ENCODE data around the gene FIP1L1.
"Not testable (repeated sequence)": the region's sequence is repeated elsewhere in the genome, so short reads cannot be mapped to it uniquely, and the experiment has no call there.

Gene FIP1L1, protein sequence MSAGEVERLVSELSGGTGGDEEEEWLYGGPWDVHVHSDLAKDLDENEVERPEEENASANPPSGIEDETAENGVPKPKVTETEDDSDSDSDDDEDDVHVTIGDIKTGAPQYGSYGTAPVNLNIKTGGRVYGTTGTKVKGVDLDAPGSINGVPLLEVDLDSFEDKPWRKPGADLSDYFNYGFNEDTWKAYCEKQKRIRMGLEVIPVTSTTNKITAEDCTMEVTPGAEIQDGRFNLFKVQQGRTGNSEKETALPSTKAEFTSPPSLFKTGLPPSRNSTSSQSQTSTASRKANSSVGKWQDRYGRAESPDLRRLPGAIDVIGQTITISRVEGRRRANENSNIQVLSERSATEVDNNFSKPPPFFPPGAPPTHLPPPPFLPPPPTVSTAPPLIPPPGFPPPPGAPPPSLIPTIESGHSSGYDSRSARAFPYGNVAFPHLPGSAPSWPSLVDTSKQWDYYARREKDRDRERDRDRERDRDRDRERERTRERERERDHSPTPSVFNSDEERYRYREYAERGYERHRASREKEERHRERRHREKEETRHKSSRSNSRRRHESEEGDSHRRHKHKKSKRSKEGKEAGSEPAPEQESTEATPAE

DNA sequence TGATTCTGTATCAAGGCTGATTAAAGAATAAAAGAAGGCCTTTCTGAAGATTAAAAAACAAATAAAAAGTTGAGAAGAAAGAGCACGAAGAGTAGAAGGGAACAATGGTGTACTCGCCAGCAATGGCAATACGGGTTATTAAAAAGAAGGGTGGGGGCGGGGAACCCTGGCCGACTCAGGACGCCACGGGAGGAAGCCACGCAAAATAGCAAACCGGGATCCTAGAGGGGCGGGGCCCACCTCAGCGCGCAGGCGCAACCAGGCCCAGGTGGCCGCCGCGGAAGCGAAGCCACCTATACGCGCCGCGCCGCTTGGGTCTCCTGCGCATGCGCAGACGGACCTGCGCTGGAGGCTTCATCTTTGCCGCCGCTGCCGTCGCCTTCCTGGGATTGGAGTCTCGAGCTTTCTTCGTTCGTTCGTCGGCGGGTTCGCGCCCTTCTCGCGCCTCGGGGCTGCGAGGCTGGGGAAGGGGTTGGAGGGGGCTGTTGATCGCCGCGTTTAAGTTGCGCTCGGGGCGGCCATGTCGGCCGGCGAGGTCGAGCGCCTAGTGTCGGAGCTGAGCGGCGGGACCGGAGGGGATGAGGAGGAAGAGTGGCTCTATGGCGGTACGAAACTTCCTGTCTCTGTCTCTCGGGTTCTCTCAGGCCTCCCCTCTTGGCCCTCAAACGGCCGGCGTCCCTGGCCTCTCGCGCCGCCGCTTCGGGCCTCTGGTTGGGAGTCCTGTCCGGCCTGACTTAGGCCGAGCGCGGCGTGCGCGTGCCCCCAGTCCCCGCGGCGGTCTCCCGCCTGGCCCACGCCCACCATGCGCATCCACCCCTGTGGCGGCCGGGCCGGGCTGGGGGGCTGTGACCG, at the start of gene FIP1L1:
FIP1L1 (plus strand) TSS at position 323 of the 852 bp plus-strand sequence; CDS start at position 521, 198 bp downstream.
- peak; percentile 79 for DNase-seq (ENCODE audit: low read depth, low spot score)

DNA sequence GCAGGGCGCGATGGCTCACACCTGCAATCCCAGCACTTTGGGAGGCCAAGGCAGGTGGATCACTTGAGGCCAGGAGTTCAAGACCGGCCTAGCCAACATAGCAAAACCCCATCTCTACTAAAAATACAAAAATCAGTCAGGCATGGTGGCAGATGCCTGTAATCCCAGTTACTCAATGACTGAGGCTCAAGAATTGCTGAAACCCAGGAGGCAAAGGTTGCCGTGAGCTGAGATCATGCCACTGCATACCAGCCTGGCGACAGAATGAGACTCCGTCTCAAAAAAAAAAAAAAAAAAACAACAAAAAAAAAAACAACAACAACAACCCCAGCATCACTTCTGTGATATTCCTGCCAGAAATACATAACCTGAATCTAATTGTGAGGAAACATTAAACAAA, 42.5 kb upstream of the FIP1L1 start:
- not testable (repeated sequence) for DNase-seq (ENCODE audit: low read depth, low spot score)

DNA sequence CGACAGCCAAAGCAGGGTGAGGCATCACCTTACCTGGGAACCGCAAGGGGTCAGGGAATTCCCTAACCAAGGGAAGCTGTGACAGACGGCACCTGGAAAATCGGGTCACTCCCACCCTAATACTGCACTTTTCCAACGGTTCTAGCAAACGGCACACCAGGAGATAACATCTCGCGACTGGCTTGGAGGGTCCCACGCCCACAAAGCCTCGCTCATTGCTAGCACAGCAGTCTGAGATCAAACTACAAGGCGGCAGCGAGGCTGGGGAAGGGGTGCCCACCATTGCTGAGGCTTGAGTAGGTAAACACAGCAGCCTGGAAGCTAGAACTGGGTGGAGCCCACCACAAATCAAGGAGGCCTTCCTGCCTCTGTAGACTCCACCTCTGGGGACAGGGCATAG, 37.3 kb upstream of the FIP1L1 start:
- DNase-seq (ENCODE audit: low read depth, low spot score) = not testable (repeated sequence)

DNA sequence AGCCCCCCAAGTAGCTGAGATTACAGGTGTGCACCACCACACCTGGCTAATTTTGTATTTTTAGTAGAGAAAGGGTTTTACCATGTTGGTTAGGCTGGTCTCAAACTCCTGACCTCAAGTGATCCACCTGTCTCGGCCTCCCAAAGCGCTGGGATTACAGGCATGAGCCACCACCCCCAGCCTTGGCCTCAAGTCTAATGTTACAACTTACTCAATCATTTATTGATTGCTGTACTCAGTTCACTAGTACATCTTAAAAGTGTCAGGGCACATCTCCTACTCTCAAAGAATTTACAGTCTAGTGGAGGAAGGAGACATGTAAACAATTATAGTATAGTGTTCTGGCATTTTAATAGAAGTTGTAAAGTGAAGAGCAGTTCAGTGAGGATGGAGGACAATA, 31.0 kb upstream of the FIP1L1 start:
- not testable (repeated sequence) for DNase-seq (ENCODE audit: low read depth, low spot score)

DNA sequence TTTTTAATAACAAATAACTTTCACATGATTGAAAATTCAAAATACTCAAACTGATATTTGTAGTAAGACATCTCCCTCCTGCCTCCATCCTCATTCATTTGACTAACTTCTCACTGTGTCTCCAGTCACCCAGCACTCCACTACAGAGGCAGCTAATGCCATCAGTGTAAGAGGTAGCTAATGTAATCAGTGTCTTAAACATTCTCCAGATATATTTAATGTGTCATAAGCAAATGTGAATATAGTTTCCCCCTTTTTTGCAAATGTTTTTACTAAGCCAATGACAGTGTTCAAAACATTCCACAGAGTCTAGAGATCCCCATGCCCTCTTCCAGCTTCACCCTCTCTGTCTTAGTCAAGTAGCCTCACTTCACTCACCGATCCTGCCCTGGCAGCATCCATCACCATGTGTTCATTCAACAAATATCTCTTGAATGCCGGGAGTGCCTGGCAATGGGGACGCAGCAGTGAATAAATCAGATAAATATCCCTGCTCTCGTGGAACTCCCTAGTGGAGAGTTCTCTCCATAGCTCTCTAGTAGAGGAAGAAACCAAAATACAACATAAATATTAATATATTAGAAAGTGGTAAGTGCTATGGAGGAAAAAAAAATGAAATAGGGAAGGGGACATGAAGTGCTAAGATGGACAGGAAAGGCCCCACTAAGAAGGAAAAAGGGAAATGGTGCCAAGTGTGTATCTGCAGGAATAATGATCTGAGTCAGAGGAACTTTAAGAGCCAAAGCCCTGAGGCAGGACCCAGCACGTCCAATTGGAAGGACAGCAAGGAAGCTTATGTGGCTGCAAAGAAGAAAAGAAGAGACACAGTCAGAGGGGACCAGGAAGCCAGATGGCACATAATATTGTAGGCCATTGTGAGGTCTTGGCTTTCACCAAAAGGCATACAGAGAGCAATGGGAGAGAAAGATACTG, 30.3 kb upstream of the FIP1L1 start:
- DNase-seq (ENCODE audit: low read depth, low spot score) = no peak

DNA sequence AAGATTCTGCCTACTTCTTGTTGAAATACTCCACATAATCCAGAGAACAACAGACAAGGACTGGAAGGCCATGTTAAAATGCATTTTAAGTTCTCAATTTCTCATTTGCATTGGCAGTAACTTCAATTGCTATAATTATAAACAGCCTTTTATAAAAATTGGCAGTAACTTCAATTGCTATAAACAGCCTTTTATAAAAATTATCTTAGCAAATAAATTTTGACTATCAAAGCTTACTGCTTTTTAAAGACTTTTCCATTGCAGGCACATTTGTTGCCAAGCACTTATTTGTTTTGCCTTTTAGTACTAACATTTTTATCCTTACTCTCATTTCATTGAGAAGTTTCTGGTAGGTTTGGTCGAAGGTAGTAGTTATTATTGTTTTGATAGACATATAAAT, 29.4 kb upstream of the FIP1L1 start:
- DNase-seq (ENCODE audit: low read depth, low spot score) = no peak

DNA sequence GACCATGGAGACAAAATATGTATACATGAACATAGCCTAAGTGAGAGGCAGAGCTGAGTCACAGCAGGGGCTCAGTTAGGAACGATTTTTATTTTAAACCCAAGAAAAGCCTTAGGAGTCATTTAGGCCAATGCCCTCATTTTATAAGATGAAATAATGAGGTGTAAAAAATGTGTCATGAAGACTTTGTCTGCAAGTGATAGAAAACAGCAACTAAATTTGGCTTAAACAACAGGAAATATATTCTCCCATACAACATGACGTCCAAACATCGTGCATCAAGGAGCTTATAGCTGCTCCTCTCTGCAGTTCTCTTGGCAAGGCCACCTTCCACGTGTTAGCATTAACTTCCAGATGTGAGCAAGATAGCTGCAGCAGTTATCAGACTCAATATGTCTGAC, 28.4 kb upstream of the FIP1L1 start:
- DNase-seq (ENCODE audit: low read depth, low spot score) = no peak

DNA sequence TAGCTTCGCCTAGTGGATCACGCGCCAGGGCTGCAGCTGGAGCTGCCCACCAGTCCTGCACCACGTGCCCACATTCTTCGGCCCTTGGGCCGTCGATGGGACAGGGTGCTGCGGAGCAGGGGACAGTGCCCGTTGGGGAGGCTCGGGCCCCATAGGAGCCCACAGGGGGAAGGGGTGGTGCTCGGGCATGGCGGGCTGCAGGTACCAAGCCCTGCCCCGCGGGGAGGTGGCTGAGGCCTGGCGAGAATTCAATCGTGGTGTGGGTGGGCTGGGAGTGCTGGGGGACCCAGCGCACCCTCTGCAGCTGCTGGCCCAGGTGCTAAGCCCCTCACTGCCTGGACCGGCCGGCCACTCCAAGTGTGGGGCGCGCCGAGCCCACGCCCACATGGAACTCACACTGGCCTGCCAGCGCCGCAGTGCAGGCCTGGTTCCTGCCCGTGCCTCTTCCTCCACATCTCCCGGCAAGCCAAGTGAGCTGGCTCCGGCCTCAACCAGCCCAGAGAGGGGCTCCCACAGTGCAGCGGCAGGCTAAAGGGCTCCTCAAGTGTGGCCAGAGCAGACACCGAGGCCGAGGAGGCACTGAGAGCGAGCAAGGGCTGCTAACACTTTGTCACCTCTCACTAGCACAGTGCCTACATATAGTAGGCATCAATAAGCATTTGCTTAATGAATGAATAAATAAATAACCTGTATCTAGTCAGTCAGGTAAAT, 23.3 kb upstream of the FIP1L1 start:
- DNase-seq (ENCODE audit: low read depth, low spot score) = no peak

DNA sequence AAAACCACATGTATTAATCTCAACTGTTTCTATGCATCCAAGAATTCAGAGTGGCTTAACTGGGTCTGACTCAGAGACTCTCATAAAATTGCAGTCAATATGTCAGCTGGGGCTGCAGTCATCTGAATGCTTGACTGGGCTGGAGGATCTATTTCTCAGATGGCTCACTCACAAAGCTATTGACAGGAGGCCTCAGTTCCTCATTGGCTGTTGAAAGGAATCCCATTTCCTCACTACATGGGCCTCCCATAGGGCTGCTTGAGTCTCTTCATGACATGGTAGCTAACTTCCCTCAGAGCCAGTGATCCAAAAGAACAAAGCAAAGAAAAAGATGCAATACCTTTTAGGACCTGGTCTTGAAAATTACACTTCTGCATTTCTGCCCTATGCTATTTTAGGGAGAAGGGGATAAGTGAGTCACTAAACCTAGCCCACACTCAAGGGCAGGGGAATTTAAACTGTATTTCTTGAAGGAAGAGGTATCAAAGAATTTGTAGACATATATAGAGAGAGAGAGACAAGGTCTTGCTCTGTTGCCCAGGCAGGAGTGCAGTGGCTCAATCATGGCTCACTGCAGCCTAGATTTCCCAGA, 21.4 kb upstream of the FIP1L1 start:
- no peak for DNase-seq (ENCODE audit: low read depth, low spot score)

DNA sequence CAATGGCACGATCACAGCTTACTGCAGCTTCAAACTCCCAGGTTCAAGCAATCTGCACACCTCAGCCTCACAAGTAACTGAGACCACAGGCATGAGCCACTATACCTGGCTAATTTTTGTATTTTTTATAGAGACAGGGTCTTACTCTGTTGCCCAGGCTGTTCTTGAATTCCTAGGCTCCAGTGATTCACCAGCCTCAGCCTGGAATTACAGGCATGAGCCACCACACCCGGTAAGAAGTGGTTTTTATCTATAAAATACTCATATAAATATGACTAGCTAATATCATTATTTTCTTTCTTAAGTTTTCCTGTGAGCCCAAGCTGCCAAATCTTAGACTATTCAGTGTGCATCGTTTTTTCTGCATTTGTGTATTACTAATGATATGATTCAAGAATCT, 16.0 kb upstream of the FIP1L1 start:
- DNase-seq (ENCODE audit: low read depth, low spot score) = no peak

DNA sequence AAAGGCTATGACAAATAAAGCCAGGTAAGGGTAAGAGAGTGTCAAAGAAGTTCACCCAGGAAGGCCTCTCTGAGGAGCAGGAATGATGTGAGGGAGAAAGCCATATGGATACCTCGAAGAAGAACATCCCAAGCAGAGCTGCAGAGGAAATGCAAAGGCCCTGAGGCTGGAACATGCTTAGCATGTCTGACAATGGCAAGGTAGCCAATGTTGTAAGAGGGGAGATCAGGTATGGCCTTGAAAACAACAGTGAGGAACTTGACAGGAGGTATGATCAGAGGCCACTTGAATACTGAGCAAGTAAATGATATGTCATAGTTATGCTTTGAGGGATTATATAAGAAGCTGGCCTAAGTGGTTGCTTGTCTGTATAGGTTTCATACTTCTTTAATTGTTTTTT, 15.3 kb upstream of the FIP1L1 start:
- no peak for DNase-seq (ENCODE audit: low read depth, low spot score)

DNA sequence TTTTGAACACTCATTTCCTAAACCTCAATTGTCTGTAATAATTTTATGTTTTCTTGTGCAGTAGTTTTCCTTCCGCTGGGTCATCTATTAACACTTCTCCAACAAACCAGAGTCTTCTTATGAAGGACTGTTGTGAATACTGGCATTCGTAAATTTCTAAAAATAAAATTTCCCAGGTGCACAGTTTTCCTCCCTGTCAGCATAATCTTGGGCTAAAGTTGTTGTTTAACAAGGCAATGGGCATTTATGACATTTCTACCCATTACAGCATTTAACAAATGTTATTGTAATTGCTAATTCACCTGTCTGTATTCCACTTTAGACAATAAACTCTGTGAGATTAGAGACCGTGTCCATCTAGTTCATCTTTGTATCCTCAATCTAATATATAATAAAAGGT, 12.8 kb upstream of the FIP1L1 start:
- no peak for DNase-seq (ENCODE audit: low read depth, low spot score)

DNA sequence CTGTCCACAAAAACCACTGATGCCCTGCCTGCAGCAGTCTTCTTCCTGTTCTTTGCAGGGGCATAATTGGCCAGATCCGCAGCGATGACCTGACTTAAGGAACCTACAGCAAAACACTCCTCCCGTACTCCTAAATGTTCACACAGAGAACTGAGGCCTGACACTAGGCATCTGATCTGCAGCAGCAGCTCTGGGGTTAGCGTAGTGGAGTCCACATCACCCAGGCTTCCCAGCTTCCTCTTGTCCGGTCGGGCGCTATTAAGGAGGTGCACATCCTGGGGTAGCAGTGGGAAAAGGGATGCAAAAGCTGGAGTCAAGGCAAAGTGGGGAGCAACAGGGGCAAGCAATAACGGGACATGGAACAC, 12.3 kb upstream of the FIP1L1 start:
- DNase-seq (ENCODE audit: low read depth, low spot score) = no peak

DNA sequence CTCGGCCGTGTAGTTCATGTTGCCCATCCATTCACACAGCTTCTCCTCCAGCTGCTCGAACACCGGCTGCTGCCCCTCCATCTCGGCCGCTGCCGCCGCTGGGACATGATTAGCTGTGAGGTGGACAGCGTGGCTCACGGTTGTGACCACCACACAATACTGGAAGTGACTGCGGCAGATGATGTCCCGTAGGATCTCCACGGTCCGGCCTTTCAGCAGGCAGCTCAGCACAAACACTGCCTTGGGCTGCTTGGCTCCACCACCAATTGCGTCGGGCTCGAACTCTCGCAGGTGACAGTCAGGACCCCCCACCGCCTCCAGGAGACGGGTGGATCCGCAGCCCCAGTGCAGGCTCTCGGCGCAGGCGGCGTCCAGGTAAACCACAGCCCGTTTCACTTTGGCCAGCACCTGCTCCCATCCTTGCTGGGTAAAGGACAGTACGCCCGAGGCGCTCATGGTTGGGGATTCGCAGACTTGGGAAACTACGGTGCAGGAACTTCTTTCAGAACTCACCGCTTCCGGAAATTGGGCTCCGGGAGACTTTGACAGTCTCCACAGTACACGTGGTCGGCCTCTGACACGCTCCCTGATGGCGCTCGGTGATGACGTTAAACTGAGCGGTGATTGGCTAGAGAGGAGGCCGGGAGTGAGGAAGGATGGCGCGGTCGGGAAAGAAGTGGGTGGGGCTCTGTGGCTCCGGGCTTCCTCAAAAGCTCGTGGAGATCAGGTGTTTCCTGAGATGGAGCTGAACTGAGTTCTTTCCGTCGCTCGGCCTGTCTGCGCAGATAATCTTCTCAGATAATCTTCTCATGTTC, 11.7 kb upstream of the FIP1L1 start, which contains the start of gene SCFD2:
SCFD2 (minus strand) TSS at position 576 of the 815 bp plus-strand sequence.
- peak; percentile 90 for DNase-seq (ENCODE audit: low read depth, low spot score)

DNA sequence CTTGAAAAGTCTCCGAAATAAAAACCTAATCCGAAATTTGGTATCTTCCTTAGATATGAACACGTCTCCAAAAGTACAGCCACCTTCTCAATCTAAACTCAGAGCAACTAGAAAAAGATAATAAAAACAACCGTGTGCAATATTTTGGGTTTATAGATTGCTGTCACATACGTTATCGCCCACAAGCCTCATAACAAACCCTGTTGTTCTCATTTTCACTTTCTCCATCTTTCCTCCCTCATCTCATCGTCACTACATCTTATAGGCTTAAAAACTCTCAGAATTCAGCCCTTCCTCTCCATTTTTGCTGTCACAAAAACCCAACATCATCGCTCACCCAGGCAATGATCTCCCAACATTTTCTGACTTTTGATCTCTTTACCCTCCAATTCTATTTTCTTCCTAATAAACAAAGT, 11.1 kb upstream of the FIP1L1 start:
- DNase-seq (ENCODE audit: low read depth, low spot score) = no peak

DNA sequence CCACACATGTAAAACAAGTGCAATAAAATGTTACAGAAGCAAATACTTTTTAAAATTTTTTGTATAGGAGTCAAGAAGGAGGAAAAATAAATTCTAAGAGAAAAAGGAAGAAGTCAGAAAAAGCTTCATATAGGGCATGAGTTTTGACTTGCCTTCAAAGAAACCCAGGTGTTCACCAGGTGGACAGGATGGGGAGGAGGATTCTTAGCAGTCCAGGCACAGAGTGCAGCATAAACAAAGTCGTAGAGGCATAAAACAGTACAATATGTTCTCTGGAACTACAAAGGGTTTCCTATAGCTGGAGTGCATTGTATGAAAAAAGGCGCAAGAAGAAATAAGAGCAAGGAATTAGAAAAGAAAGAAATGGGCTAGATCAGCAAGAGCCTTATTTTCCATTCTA, 9.7 kb upstream of the FIP1L1 start:
- DNase-seq (ENCODE audit: low read depth, low spot score) = no peak

DNA sequence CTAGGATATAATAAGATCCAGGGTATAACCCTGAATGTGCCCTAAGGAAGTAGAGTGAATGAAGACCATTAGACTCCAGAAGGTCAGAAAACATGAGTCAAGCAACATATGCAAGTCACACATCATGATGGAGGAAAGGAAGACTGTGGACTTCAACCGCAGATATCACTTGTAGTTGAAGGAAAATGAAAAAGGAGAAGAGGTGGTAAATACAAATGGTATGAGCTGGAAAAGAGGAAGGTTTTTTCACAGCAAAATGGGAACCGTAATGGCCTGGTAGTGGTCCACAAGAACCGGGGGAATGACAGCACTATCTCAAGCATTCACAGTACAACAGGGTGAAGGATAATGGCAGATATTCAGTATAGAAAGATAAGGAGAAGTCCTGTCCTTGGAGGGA, 6.4 kb upstream of the FIP1L1 start:
- DNase-seq (ENCODE audit: low read depth, low spot score) = no peak

DNA sequence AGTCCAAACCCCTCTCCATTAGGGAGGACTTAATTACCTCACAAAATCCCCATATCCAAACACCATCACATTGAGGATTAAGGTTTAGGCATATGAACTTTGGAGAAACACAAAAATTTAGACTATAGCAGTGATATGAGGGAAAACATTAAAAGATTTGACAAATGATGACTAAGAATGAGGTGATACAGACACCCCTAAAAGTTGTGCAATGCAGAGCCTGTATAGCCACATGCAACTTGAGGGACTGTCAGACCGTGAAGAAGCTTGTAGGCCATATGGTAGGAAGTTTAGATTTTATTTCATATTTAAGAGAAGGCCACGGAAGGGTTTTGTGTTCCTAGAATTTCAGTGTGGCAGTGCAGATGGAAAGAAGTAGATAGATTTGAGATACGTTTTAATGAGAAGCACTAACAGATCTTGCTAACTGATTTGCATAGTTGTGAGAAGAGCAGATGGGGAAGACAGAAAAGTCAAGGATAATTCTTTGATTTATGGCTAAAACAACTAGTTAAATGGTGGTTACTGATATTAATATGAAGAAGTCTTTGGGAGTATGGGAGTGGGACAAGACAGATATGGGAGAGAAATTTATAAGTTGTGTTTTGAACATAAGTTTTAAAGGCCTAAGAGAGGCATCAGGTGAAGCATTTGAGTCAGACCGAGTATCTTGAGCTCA, 5.5 kb upstream of the FIP1L1 start:
- DNase-seq (ENCODE audit: low read depth, low spot score) = no peak

DNA sequence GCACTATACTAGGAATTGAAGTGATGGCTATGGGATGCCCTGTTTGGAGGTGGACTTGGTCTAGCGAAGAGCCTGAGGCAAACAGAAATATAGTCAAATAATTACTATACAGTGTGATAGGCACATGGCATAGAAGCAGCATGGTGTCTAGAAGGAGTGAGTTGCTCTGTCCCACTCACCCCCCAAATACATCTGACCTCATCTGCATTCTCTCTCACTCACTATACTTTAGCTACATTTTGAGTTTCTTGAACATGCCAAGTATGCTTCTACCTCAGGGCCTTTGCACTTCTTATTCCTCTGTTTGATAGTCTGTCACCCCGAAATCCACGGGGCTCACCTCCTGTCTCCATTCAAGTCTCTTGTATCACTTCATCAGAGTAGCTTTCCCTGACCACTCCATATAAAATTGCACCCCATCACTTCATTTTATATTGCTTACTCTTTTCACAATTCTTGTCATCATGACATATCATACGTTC, 2.6 kb upstream of the FIP1L1 start:
- DNase-seq (ENCODE audit: low read depth, low spot score) = no peak

Measured in smooth muscle cell of the brain vasculature (primary cell).